SU-DHL-6 (cell line): ENCODE measurements around the gene TEAD3.

Experiments used
- EZH2phosphoT487 ChIP-seq: fragments of 200-600 bp; sonication (generic), shearing (Covaris generic); conservative IDR thresholded peaks from 2 replicates; pipeline ENCODE4 v1.6.1; 2018; ENCODE audit warnings: mild to moderate bottlenecking, antibody characterized with exemption, low read length, moderate library complexity, mixed read lengths
- TF ChIP-seq, protein P1 (sequence below): fragments of 200-600 bp; sonication (generic); IDR thresholded peaks from one replicate; pipeline ENCODE4 v1.5.1; 2017; ENCODE audit warnings: antibody characterized with exemption, mild to moderate bottlenecking, low read length, moderate library complexity; ENCODE audit not compliant: insufficient read depth, poor library complexity, severe bottlenecking

DNA sequence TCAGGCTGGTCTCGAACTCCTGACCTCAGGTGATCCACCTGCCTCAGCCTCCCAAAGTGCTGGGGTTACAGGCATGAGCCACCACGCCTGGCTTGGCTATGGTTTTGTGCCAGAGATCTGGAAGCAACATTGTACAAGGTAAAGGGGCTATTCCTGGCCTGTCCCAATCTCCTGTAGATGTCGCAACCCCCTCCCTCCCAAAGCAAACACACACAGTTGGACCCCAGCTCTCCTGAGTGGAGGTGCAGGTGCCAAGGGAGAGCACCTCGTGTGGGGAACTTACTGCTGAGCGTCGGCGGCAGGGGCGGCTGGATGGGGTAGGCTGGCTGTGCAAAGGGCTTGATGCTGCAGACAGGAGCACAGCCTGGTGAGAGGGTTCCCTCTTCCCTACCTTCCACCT lies 19.9 kb downstream of the TEAD3 start:
- TF ChIP-seq, protein P1, sequence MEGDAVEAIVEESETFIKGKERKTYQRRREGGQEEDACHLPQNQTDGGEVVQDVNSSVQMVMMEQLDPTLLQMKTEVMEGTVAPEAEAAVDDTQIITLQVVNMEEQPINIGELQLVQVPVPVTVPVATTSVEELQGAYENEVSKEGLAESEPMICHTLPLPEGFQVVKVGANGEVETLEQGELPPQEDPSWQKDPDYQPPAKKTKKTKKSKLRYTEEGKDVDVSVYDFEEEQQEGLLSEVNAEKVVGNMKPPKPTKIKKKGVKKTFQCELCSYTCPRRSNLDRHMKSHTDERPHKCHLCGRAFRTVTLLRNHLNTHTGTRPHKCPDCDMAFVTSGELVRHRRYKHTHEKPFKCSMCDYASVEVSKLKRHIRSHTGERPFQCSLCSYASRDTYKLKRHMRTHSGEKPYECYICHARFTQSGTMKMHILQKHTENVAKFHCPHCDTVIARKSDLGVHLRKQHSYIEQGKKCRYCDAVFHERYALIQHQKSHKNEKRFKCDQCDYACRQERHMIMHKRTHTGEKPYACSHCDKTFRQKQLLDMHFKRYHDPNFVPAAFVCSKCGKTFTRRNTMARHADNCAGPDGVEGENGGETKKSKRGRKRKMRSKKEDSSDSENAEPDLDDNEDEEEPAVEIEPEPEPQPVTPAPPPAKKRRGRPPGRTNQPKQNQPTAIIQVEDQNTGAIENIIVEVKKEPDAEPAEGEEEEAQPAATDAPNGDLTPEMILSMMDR, result no peak
- no peak for TF ChIP-seq EZH2phosphoT487
